ENCODE measurements around the gene EIF4A3. TPM values are rescaled to one million over a fixed set of nuclear protein-coding genes. Genes with fewer than 3 reads are reported as not detected.

EIF4A3 gene
- total RNA-seq, 4 donors from 2014 or later = 31.0 to 61.0 (median 39.8) TPM

GRCh38 chr17:80137131-80137530 lies 9.8 kb downstream of the EIF4A3 start:
- Histone ChIP-seq H3K9me3 (no peaks in the 10 kb centered on the region), H3K4me3 (no peak overlapping the region), H3K4me1 (no peaks in the 10 kb centered on the region), H3K27ac (replicated peaks in 1 of 4) (no peak overlapping the region), H3K27me3 (no peaks in the 10 kb centered on the region), H3K36me3 (peaks cover 81 to 95% (median 91%) of the 10 kb centered on the region in 4 donors)
- intact Hi-C loops (cut with DNase I) = no loop called here
- WGBS = 91% methylated on average over 9 of the region's 9 CpGs
- TF ChIP-seq EP300 (IDR thresholded peaks at IDR 0.05) (no peak), POLR2AphosphoS5 (IDR thresholded peaks at IDR 0.05) (no peak), POLR2A (IDR thresholded peaks at IDR 0.05; ENCODE audit: low read depth) (no peak), CTCF (IDR thresholded peaks at IDR 0.05) (no peak)
- no peak for DNase-seq (ENCODE audit: extremely low spot score)

GRCh38 chr17:80133626-80133970 lies 13.3 kb downstream of the EIF4A3 start:
- Histone ChIP-seq H3K27me3 (peaks cover 0 to 4% (median 0%) of the 10 kb centered on the region in 4 donors), H3K36me3 (peaks cover 53 to 59% (median 58%) of the 10 kb centered on the region in 4 donors), H3K9me3 (no peaks in the 10 kb centered on the region), H3K4me3 (no peak overlapping the region), H3K27ac (replicated peaks in 1 of 4) (no peak overlapping the region), H3K4me1 (no peaks in the 10 kb centered on the region)
- intact Hi-C loops (cut with DNase I) = no loop called here
- WGBS = 100% methylated on average over 1 of the region's 6 CpGs
- no peak for TF ChIP-seq EP300 (IDR thresholded peaks at IDR 0.05)
- no peak for TF ChIP-seq POLR2AphosphoS5 (IDR thresholded peaks at IDR 0.05)
- no peak for TF ChIP-seq CTCF (IDR thresholded peaks at IDR 0.05)
- TF ChIP-seq POLR2A (IDR thresholded peaks at IDR 0.05; ENCODE audit: low read depth) = no peak
- DNase-seq (ENCODE audit: extremely low spot score) = no peak

- Histone ChIP-seq H3K27ac (replicated peaks in 1 of 4) (no peak overlapping the region), H3K36me3 (peaks cover 48 to 54% (median 52%) of the 10 kb centered on the region in 4 donors), H3K9me3 (no peaks in the 10 kb centered on the region), H3K4me3 (no peak overlapping the region), H3K4me1 (no peaks in the 10 kb centered on the region), H3K27me3 (peaks cover 0 to 4% (median 0%) of the 10 kb centered on the region in 4 donors)
- no peak for DNase-seq (ENCODE audit: extremely low spot score)
- intact Hi-C loops (cut with DNase I) = no loop called here
- 90% methylated on average over 5 of the region's 5 CpGs for WGBS
- no peak for TF ChIP-seq POLR2AphosphoS5 (IDR thresholded peaks at IDR 0.05)
- TF ChIP-seq POLR2A (IDR thresholded peaks at IDR 0.05; ENCODE audit: low read depth) = no peak
- no peak for TF ChIP-seq EP300 (IDR thresholded peaks at IDR 0.05)
- TF ChIP-seq CTCF (IDR thresholded peaks at IDR 0.05) = no peak
Measured at GRCh38 chr17:80132906-80133625, 13.9 kb downstream of the EIF4A3 start.

- no peak overlapping the region for H3K27ac ChIP-seq (replicated peaks in 1 of 4)
- no peak overlapping the region for H3K4me3 ChIP-seq
- intact Hi-C loops (cut with DNase I) = no loop called here
- peaks cover 27 to 33% (median 31%) of the 10 kb centered on the region in 4 donors for H3K36me3 ChIP-seq
- 99% methylated on average over 3 of the region's 3 CpGs for WGBS
- peaks cover 0 to 11% (median 0%) of the 10 kb centered on the region in 4 donors for H3K27me3 ChIP-seq
- H3K4me1 ChIP-seq = no peaks in the 10 kb centered on the region
- H3K9me3 ChIP-seq = no peaks in the 10 kb centered on the region
- TF ChIP-seq EP300 (IDR thresholded peaks at IDR 0.05) (no peak), POLR2AphosphoS5 (IDR thresholded peaks at IDR 0.05) (no peak), CTCF (IDR thresholded peaks at IDR 0.05) (no peak), POLR2A (IDR thresholded peaks at IDR 0.05; ENCODE audit: low read depth) (no peak)
- no peak for DNase-seq (ENCODE audit: extremely low spot score)
Measured at GRCh38 chr17:80130992-80131391, 15.9 kb downstream of the EIF4A3 start.

All from esophagus muscularis mucosa (tissue), 4 donors.